Measurements from ENCODE around the gene AOC3.
"Not testable (repeated sequence)": the region's sequence is repeated elsewhere in the genome, so short reads cannot be mapped to it uniquely, and the experiment has no call there.

DNA sequence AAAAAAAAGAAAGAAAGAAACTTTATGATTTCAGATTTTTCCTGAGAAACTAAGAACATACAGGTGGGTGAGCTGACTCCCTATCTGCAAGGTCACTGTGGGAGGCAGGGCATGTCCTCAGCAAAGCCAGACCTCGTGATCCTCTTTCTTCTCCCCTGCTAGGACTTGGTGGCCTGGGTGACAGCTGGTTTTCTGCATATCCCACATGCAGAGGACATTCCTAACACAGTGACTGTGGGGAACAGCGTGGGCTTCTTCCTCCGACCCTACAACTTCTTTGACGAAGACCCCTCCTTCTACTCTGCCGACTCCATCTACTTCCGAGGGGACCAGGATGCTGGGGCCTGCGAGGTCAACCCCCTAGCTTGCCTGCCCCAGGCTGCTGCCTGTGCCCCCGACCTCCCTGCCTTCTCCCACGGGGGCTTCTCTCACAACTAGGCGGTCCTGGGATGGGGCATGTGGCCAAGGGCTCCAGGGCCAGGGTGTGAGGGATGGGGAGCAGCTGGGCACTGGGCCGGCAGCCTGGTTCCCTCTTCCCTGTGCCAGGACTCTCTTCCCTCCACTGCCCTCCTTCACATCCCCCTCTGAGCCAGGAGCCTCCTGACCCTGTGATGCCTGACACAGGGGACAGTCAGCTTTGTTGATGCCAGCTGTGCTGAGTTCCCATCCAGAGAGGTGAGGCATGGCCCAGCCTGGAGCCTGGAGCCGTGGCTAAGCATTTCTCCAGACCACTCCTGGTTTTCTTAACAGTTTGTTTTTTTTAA, 23.1 kb downstream of the AOC3 start:
- TF ChIP-seq, protein P1, sequence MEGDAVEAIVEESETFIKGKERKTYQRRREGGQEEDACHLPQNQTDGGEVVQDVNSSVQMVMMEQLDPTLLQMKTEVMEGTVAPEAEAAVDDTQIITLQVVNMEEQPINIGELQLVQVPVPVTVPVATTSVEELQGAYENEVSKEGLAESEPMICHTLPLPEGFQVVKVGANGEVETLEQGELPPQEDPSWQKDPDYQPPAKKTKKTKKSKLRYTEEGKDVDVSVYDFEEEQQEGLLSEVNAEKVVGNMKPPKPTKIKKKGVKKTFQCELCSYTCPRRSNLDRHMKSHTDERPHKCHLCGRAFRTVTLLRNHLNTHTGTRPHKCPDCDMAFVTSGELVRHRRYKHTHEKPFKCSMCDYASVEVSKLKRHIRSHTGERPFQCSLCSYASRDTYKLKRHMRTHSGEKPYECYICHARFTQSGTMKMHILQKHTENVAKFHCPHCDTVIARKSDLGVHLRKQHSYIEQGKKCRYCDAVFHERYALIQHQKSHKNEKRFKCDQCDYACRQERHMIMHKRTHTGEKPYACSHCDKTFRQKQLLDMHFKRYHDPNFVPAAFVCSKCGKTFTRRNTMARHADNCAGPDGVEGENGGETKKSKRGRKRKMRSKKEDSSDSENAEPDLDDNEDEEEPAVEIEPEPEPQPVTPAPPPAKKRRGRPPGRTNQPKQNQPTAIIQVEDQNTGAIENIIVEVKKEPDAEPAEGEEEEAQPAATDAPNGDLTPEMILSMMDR (optimal IDR thresholded peaks at IDR 0.05 in 1 of 3, IDR thresholded peaks at IDR 0.05 in 1 of 3, conservative IDR thresholded peaks at IDR 0.05 in 1 of 3; ENCODE audit: extremely low read depth in 1 of 3, insufficient read depth in 2 of 3, low read length in 3 of 3), result not testable (repeated sequence)
- not testable (repeated sequence) for TF ChIP-seq EZH2 (IDR thresholded peaks at IDR 0.05; ENCODE audit: low read length)

Measured in keratinocyte (primary cell).